GM23338 (cell line): ENCODE measurements around the gene DLL1. TPM values are rescaled to one million over a fixed set of nuclear protein-coding genes. Genes with fewer than 3 reads are reported as not detected.

ENCODE experiments used
- ATAC-seq: fragments of 200-7000 bp; cut with Tn5 transposase; 3 replicates; pipeline ENCODE4 v1.9.1; 2020
- DNase-seq: peaks from one replicate; pipeline ENCODE4 v3.0.0-alpha.2; 2015; ENCODE audit warnings: low spot score
- H2AFZ ChIP-seq: fragments of 200-600 bp; sonication (generic); 2 replicates; pipeline ENCODE4 v1.8.0; 2016; ENCODE audit warnings: antibody characterized with exemption, mild to moderate bottlenecking, moderate library complexity
- H3F3A ChIP-seq: fragments of 200-600 bp; sonication (generic); replicated peaks from 2 replicates; pipeline ENCODE4 v1.8.0; 2017; ENCODE audit warnings: antibody characterized with exemption, mixed run types, low read depth
- H3K27ac ChIP-seq: fragments of 200-600 bp; sonication (generic); 2 replicates; pipeline ENCODE4 v1.6.1; 2016; ENCODE audit warnings: low read depth
- H3K27me3 ChIP-seq: fragments of 200-600 bp; sonication (generic); 2 replicates; pipeline ENCODE4 v1.8.0; 2016; ENCODE audit warnings: mild to moderate bottlenecking, mixed run types, moderate library complexity; ENCODE audit not compliant: insufficient read depth
- H3K36me3 ChIP-seq: fragments of 200-600 bp; sonication (generic); 2 replicates; pipeline ENCODE4 v1.8.0; 2016; ENCODE audit warnings: mild to moderate bottlenecking; ENCODE audit not compliant: insufficient read depth
- H3K4me1 ChIP-seq: fragments of 200-600 bp; sonication (generic); 2 replicates; pipeline ENCODE4 v1.8.0; 2016; ENCODE audit warnings: mild to moderate bottlenecking, moderate library complexity; ENCODE audit not compliant: insufficient read depth
- H3K4me2 ChIP-seq: fragments of 200-600 bp; sonication (generic); 2 replicates; pipeline ENCODE4 v1.7.1; 2017; ENCODE audit warnings: mixed run types
- H3K4me3 ChIP-seq: fragments of 200-600 bp; sonication (generic); 2 replicates; pipeline ENCODE4 v1.6.1; 2016; ENCODE audit warnings: mixed run types
- H3K79me2 ChIP-seq: fragments of 200-600 bp; sonication (generic); replicated peaks from 2 replicates; pipeline ENCODE4 v1.8.0; 2017; ENCODE audit warnings: mild to moderate bottlenecking; ENCODE audit not compliant: insufficient read depth
- H3K9me2 ChIP-seq: fragments of 200-600 bp; sonication (generic); 2 replicates; pipeline ENCODE4 v1.8.0; 2017; ENCODE audit not compliant: insufficient read depth
- H4K20me1 ChIP-seq: fragments of 200-600 bp; sonication (generic); replicated peaks from 2 replicates; pipeline ENCODE4 v1.8.0; 2017; ENCODE audit warnings: mild to moderate bottlenecking; ENCODE audit not compliant: insufficient read depth
- H3K27ac Mint-ChIP-seq: 2 replicates; pipeline ENCODE4 v1.8.0; 2020; ENCODE audit warnings: inconsistent platforms, mild to moderate bottlenecking, moderate library complexity, mixed read lengths
- H3K27me3 Mint-ChIP-seq: 3 replicates; pipeline ENCODE4 v1.8.0; 2022; ENCODE audit warnings: low read depth, mild to moderate bottlenecking, moderate library complexity, mixed read lengths, inconsistent platforms; ENCODE audit not compliant: insufficient read depth, poor library complexity
- H3K36me3 Mint-ChIP-seq: 3 replicates; pipeline ENCODE4 v1.8.0; 2021; ENCODE audit warnings: low read depth, mild to moderate bottlenecking, inconsistent platforms, moderate library complexity, mixed read lengths
- H3K4me1 Mint-ChIP-seq: 3 replicates; pipeline ENCODE4 v1.8.0; 2020; ENCODE audit warnings: mild to moderate bottlenecking, inconsistent platforms, mixed read lengths
- H3K4me3 Mint-ChIP-seq: 3 replicates; pipeline ENCODE4 v1.8.0; 2021; ENCODE audit warnings: moderate library complexity, mild to moderate bottlenecking, inconsistent platforms, mixed read lengths
- H3K9me3 Mint-ChIP-seq: 3 replicates; pipeline ENCODE4 v1.8.0; 2020; ENCODE audit warnings: moderate library complexity, mild to moderate bottlenecking, inconsistent platforms, mixed read lengths
- CREB1 ChIP-seq: fragments of 250-450 bp; sonication (Bioruptor Pico); IDR thresholded peaks from 2 replicates; pipeline ENCODE4 v1.5.0; 2020; ENCODE audit warnings: low read depth, mild to moderate bottlenecking, moderate library complexity
- EZH2 ChIP-seq: fragments of 200-600 bp; sonication (generic); IDR thresholded peaks from one replicate; pipeline ENCODE4 v1.8.0; 2017; ENCODE audit warnings: antibody characterized with exemption, mild to moderate bottlenecking, low read depth; ENCODE audit not compliant: unreplicated experiment
- NANOG ChIP-seq: IDR thresholded peaks from 2 replicates; pipeline ENCODE4 v1.6.1; 2016; ENCODE audit warnings: antibody characterized with exemption, borderline replicate concordance
- POLR2AphosphoS5 ChIP-seq: IDR thresholded peaks from 2 replicates; pipeline ENCODE4 v1.6.1; 2016; ENCODE audit warnings: antibody characterized with exemption, low read depth
- STAT1 ChIP-seq: IDR thresholded peaks from one replicate; pipeline ENCODE4 v1.6.1; 2016; ENCODE audit warnings: antibody characterized with exemption; ENCODE audit not compliant: unreplicated experiment
- ZNF114 ChIP-seq: fragments of 250-450 bp; sonication (Bioruptor Pico); IDR thresholded peaks from 2 replicates; pipeline ENCODE4 v1.5.0; 2020; ENCODE audit warnings: mild to moderate bottlenecking, moderate library complexity
- ZNF331 ChIP-seq: fragments of 250-450 bp; sonication (Bioruptor Pico); IDR thresholded peaks from 2 replicates; pipeline ENCODE4 v1.5.0; 2020; ENCODE audit warnings: low read depth, mild to moderate bottlenecking, moderate library complexity
- polyA plus RNA-seq: library from polyadenylated mRNA; unstranded; fragments of >200 nt; fragmentation: Nextera tagmentation; extraction: Ambion mirVana; gene quantifications from 2 replicates; pipeline ENCODE4 v1.2.1, GENCODE V29; 2016
- total RNA-seq: library from RNA; depleted of rRNA; stranded (reverse); fragments of >200 nt; shearing (Covaris generic); gene quantifications from 2 replicates; pipeline ENCODE4 v1.2.3, GENCODE V29; 2014
- TF ChIP-seq, protein P1 (sequence below): fragments of 250-450 bp; sonication (Bioruptor Pico); IDR thresholded peaks from 2 replicates; pipeline ENCODE4 v1.5.0; 2020; ENCODE audit warnings: mild to moderate bottlenecking, moderate library complexity
- TF ChIP-seq, protein P2 (sequence below): IDR thresholded peaks from 2 replicates; pipeline ENCODE4 v1.6.1; 2016; ENCODE audit warnings: antibody characterized with exemption
- TF ChIP-seq, protein P3 (sequence below), 2 experiments: fragments of 200-600 bp in 1 of 2; sonication (generic) in 1 of 2; conservative IDR thresholded peaks; 2 replicates each; pipeline versions ENCODE4 v1.5.1 to v1.6.1; 2016 to 2017; ENCODE audit warnings: antibody characterized with exemption in 2 of 2, low read depth in 2 of 2, mild to moderate bottlenecking in 2 of 2, moderate library complexity in 1 of 2

DLL1 gene
- total and polyA plus RNA-seq, 2 experiments from 2014 or later = 2.2 to 4.6 TPM

DNA sequence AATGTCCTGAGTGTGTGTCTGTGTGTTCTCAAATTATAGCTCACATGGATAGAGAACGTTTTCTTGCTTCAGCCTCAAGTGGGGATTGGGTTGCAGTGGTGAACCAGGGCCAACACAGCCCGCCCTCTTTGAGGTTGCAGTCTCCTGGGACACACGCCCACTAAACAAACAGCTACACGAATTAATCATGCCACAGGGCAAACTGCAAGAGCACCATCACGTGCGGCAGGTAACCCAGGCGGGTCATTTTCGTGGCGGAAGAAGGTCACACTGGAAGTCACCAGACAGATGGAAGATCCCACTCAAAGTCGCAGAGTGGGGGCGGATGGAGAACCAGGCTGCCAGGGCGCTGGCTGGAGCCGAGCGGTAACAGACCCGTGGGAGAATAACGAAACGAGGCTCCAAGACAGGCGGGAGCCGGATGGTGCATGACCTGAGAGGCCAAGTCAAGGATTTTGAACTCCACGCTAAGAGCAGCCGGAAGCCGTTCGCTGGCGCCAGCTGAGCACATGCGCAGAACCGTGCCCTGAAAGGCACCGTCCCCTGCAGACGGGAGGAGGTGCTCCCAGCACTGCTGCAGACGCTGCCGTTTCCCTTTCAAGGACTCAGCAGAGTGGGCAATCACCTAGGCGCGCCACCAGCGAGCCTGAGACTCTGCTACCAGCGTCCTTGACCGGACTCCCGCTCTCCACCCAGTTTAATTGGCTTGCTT lies 10.7 kb downstream of the DLL1 start (continued):
- TF ChIP-seq, protein P1, sequence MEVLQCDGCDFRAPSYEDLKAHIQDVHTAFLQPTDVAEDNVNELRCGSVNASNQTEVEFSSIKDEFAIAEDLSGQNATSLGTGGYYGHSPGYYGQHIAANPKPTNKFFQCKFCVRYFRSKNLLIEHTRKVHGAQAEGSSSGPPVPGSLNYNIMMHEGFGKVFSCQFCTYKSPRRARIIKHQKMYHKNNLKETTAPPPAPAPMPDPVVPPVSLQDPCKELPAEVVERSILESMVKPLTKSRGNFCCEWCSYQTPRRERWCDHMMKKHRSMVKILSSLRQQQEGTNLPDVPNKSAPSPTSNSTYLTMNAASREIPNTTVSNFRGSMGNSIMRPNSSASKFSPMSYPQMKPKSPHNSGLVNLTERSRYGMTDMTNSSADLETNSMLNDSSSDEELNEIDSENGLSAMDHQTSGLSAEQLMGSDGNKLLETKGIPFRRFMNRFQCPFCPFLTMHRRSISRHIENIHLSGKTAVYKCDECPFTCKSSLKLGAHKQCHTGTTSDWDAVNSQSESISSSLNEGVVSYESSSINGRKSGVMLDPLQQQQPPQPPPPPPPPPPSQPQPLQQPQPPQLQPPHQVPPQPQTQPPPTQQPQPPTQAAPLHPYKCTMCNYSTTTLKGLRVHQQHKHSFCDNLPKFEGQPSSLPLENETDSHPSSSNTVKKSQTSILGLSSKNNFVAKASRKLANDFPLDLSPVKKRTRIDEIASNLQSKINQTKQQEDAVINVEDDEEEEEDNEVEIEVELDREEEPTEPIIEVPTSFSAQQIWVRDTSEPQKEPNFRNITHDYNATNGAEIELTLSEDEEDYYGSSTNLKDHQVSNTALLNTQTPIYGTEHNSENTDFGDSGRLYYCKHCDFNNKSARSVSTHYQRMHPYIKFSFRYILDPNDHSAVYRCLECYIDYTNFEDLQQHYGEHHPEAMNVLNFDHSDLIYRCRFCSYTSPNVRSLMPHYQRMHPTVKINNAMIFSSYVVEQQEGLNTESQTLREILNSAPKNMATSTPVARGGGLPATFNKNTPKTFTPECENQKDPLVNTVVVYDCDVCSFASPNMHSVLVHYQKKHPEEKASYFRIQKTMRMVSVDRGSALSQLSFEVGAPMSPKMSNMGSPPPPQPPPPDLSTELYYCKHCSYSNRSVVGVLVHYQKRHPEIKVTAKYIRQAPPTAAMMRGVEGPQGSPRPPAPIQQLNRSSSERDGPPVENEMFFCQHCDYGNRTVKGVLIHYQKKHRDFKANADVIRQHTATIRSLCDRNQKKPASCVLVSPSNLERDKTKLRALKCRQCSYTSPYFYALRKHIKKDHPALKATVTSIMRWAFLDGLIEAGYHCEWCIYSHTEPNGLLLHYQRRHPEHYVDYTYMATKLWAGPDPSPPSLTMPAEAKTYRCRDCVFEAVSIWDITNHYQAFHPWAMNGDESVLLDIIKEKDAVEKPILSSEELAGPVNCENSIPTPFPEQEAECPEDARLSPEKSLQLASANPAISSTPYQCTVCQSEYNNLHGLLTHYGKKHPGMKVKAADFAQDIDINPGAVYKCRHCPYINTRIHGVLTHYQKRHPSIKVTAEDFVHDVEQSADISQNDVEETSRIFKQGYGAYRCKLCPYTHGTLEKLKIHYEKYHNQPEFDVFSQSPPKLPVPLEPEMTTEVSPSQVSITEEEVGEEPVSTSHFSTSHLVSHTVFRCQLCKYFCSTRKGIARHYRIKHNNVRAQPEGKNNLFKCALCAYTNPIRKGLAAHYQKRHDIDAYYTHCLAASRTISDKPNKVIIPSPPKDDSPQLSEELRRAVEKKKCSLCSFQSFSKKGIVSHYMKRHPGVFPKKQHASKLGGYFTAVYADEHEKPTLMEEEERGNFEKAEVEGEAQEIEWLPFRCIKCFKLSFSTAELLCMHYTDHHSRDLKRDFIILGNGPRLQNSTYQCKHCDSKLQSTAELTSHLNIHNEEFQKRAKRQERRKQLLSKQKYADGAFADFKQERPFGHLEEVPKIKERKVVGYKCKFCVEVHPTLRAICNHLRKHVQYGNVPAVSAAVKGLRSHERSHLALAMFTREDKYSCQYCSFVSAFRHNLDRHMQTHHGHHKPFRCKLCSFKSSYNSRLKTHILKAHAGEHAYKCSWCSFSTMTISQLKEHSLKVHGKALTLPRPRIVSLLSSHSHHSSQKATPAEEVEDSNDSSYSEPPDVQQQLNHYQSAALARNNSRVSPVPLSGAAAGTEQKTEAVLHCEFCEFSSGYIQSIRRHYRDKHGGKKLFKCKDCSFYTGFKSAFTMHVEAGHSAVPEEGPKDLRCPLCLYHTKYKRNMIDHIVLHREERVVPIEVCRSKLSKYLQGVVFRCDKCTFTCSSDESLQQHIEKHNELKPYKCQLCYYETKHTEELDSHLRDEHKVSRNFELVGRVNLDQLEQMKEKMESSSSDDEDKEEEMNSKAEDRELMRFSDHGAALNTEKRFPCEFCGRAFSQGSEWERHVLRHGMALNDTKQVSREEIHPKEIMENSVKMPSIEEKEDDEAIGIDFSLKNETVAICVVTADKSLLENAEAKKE (CRISPR knock-in tag) = no peak
- TF ChIP-seq, protein P2, sequence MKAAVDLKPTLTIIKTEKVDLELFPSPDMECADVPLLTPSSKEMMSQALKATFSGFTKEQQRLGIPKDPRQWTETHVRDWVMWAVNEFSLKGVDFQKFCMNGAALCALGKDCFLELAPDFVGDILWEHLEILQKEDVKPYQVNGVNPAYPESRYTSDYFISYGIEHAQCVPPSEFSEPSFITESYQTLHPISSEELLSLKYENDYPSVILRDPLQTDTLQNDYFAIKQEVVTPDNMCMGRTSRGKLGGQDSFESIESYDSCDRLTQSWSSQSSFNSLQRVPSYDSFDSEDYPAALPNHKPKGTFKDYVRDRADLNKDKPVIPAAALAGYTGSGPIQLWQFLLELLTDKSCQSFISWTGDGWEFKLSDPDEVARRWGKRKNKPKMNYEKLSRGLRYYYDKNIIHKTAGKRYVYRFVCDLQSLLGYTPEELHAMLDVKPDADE = no peak

DNA sequence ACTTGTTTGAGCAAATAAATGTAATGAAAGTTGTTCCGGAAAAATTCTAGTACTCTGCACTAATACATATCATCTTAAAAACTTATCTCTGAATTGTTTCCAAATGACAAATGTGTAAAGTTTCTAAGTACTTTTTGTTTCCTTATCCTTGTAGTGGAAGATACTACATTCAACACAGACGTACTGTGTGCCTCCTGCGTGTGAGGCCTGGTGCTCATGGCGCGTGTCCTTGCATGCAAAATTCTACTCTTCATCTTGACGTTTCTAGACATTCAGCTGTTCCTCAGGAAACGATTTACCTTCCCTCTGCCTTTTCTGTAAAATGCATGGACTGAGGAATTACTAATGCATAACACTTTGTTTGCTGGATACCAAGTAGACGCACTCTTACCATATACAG lies 11.5 kb downstream of the DLL1 start:
- peaks cover 16% of the 10 kb centered on the region for H3K27me3 Mint-ChIP-seq
- TF ChIP-seq ZNF331 (no peak), EZH2 (no peak), NANOG (no peak), CREB1 (no peak), STAT1 (no peak), ZNF114 (CRISPR knock-in tag) (no peak), POLR2AphosphoS5 (no peak)
- TF ChIP-seq, protein P3, sequence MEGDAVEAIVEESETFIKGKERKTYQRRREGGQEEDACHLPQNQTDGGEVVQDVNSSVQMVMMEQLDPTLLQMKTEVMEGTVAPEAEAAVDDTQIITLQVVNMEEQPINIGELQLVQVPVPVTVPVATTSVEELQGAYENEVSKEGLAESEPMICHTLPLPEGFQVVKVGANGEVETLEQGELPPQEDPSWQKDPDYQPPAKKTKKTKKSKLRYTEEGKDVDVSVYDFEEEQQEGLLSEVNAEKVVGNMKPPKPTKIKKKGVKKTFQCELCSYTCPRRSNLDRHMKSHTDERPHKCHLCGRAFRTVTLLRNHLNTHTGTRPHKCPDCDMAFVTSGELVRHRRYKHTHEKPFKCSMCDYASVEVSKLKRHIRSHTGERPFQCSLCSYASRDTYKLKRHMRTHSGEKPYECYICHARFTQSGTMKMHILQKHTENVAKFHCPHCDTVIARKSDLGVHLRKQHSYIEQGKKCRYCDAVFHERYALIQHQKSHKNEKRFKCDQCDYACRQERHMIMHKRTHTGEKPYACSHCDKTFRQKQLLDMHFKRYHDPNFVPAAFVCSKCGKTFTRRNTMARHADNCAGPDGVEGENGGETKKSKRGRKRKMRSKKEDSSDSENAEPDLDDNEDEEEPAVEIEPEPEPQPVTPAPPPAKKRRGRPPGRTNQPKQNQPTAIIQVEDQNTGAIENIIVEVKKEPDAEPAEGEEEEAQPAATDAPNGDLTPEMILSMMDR (conservative IDR thresholded peaks at IDR 0.05; ENCODE audit: low read depth in 2 of 2) = no peak
- TF ChIP-seq, protein P2 = no peak

More for the DNA sequence above, 11.5 kb downstream of the DLL1 start:
- no peak overlapping the region for H3K27ac Mint-ChIP-seq
- no peak overlapping the region for H3K4me3 ChIP-seq
- no peaks in the 10 kb centered on the region for H3K27me3 ChIP-seq
- H3K27ac ChIP-seq = no peak overlapping the region
- H3K79me2 ChIP-seq = no peaks in the 10 kb centered on the region
- no peaks in the 10 kb centered on the region for H4K20me1 ChIP-seq
- no peak overlapping the region for H3K4me2 ChIP-seq
- H3K4me1 Mint-ChIP-seq = peaks cover 17% of the 10 kb centered on the region
- H3F3A ChIP-seq = no peaks in the 10 kb centered on the region
- ATAC-seq = no peak
- H3K36me3 ChIP-seq = no peaks in the 10 kb centered on the region
- H2AFZ ChIP-seq = no peak overlapping the region
- no peaks in the 10 kb centered on the region for H3K9me3 Mint-ChIP-seq
- H3K9me2 ChIP-seq = no peaks in the 10 kb centered on the region
- H3K4me1 ChIP-seq = 0 out of 2 replicates have a peak, but pooled peaks cover 7% of the 10 kb centered on the region
- H3K4me3 Mint-ChIP-seq = no peak overlapping the region
- no peak for DNase-seq
- no peaks in the 10 kb centered on the region for H3K36me3 Mint-ChIP-seq
